Loucy (cell line): ENCODE results near the gene TPCN1.
A peak's percentile ranks its signal among the peaks of the same experiment; 100 is the strongest.

Experiments used
- CTCF ChIP-seq: fragments of 200-600 bp; sonication (generic); conservative IDR thresholded peaks from 2 replicates; pipeline ENCODE4 v1.5.1; 2014; ENCODE audit warnings: mild to moderate bottlenecking, antibody characterized with exemption, low read length
- EZH2phosphoT487 ChIP-seq: fragments of 200-600 bp; IDR thresholded peaks from 2 replicates; pipeline ENCODE4 v1.6.1; 2018; ENCODE audit warnings: antibody characterized with exemption, mild to moderate bottlenecking, moderate library complexity, borderline replicate concordance

GRCh38 chr12:113316155-113316554, 94.9 kb downstream of the TPCN1 start:
- TF ChIP-seq CTCF, result peak; percentile 24; the same call in 1 of the 2 replicates
- TF ChIP-seq EZH2phosphoT487, result no peak
